SIG-M5 treated with dmso at 0.1 percent for 504 hours (cell line): ENCODE measurements around the gene DPYD.

Source experiments
- DNase-seq: peaks from one replicate; lab custom pipeline; 2025; ENCODE audit not compliant: unreplicated experiment; lab: John Stamatoyannopoulos, UW

Gene DPYD

GRCh38 chr1:97163591-97164275, 757.1 kb downstream of the DPYD start:
- DNase-seq, result peak; percentile 38

DNA sequence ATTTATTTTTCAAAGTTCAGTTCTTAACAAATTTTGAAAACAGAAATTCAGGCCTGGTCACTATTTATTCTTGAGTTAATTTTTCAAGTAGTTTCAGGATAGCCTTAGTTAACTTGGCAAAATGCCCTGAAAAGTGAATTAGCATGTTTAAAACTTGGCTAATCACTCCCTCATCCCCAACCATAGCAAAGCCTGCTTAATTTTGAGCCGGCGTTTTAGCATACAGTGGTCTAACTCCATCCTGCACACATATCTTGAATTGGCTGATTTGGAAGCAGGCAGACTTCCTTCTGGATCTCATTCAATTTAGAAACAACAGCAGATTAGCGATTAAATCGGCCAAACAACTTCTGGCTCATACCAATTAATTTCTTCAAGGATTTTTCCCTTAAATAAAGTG, 760.0 kb downstream of the DPYD start:
- no peak for DNase-seq

GRCh38 chr1:97159342-97159741, 761.5 kb downstream of the DPYD start:
- DNase-seq, result peak; percentile 54

DNA sequence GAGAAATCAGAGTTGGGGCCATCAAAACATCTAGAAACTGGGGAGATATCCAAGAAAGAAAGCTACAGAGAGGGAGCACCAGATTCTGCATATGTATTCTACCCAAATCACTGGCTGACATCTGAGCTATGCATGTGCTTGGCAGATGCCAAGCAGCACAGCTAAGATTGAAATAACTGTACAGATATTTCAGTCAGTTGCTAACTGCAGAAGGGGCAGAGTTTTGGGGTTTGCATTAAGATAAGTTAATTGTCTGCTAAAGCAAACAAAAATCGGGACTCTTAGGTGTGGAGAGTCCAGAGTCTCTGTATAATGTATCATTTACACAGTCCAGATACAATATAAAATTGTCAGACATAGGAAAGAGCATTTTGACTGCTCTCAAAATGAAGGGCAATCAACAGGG, 762.1 kb downstream of the DPYD start:
- DNase-seq, result no peak

GRCh38 chr1:97157991-97158390, 762.8 kb downstream of the DPYD start:
- DNase-seq, result no peak

DNA sequence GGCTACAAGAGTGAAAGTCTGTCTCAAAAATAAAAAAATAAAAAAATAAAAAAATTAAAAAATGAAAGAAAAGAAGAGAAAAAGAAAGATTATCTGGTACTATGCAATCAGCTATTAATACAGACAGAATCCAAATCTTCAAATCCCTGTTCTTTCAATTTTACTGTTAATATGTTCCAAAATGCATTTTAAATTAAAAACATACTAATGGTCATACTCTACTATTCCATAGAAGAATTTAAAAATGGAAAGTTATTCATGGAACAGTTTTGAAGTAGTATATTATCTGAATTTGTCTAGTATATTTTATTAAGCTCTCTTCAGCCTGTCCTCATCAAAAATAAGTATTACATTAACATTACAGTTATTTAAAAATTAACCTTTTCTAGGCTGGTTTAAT, 769.2 kb downstream of the DPYD start:
- no peak for DNase-seq

DNA sequence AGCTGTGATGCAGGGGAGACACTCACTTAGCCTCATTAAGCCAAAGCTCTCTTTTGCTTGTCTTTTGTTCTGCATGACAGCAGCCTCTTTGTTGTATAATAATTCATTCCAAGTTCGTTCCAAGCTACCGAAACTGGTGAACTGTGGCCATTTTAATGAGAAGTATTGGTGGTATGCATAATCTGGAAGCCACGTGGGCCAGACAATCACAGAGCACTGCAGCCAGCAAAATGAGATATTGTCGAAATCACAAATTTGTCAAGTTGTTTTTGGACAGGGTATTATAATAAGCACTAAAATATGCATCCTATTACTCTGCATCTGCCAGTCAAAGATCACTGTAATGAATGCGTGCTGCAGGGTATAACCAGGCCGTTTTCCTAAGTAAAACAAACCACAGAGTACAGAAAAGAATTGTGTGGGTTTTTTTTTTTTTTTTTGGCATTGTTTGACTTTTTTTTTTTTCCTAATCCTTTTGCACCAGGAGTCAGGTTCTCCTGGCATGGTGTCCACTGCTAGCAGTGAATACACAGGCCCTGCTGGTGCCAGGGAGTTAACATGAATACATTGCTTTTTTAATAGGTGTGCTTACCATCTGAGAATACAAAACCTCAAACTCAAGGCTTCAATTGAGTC, 775.4 kb downstream of the DPYD start:
- DNase-seq, result no peak

- no peak for DNase-seq
These were observed 776.3 kb downstream of the DPYD start for GRCh38 chr1:97144527-97144926.

DNA sequence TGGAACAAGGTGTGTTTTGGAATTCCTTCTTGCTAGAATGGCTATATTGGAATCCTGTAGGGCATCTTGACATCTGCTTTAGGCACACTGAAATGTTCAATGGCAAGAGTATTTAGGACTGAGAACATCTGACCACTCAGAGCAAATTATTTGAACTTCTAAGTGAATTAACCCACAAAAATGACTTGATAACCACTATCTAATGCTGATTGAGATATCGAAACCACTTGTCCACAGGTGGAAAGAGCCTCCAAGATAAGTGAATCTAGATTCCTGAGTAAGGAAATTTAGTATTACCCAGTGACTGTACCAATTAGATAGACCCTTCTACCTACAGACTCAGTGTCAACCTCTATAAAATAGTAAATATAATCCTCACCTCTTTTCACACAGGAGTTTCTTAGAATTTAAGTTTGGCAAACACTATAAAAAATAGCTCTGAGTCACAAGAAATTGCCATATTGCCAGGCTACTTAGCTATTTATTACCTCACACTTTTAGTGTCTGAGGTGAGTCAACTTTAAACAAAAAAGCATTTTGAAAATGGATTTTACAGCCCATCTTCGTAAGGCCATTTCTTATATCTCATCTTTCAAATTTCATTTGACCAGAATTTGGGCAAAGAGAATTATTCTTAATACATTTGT, 777.5 kb downstream of the DPYD start:
- DNase-seq, result no peak

DNA sequence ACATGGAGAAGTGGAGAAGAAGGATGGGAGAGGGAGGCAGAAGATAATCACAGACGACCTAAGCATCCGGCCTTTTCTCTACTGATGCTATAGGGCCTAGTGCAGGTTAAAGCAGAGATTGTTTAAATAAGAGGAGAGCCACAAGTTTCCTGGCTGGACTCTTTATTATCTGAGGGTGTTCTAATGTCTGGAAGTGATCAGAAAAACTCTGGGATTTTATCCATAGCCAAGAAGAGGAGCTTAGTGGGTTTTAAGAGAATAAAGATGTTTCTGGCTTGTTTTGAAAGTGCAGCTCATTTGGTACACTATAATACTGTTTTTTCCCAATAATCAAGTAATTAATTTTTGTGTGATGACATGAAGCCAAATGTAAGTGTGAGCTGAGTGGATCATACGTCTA, 780.2 kb downstream of the DPYD start:
- DNase-seq, result no peak

DNA sequence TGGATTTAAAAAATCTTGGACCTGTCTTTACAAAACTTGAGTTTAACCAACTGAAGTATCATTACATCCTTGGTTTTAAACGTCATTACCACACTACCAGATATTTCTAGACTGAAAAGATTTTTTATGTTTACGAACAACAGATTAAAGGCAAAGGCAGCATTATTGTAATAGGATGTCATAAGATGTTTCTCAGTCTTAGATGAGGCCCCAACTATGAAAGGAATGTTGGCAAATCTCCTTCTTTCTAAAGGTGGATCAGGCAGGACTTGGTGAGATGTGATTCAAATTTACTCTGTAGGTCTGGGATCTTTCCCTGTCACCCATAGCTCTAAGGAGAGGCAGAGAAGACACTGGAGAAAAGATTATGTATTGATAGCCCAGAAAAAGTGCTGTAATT, 781.3 kb downstream of the DPYD start:
- DNase-seq, result no peak

GRCh38 chr1:97138515-97139032, 782.3 kb downstream of the DPYD start:
- no peak for DNase-seq

- peak; percentile 76 for DNase-seq
These were observed 782.8 kb downstream of the DPYD start for GRCh38 chr1:97137862-97138514.

DNA sequence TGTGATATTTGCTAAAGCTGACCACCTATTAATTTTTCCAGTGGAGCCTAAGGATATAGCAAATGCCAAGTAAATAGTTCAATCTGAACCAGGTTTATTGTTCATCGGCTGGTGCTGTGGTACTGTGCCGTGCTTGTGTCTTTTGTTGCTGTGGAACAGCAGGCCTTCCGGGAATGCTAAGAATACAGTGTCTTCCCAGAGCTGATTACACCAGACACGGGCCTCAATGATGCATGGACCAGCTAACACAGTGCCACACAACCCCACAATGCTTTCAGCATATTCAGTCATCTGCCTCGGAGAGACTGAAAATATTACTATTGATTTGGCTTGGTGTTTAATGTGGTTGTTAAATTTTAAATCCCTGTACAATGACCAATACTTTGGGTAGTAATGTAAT, 783.8 kb downstream of the DPYD start:
- no peak for DNase-seq

DNA sequence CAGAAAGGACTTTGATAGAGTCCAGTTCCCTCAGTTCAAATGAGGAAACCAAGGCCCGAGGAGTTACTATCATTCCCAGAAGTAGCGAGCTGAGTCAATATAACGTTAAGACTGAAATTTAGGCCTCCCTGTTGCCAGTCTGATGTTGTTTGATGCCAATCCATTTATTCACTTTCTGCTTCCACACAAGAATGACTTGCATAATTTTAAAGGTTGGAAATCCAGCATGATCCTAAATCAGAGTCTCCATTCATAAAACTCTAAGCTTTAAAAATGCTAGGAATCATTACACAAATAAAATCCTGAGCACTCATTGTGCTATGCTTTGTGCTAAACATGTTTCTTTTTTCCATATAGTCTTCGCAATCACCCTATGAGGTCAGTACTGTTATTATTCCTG, 784.9 kb downstream of the DPYD start:
- no peak for DNase-seq

DNA sequence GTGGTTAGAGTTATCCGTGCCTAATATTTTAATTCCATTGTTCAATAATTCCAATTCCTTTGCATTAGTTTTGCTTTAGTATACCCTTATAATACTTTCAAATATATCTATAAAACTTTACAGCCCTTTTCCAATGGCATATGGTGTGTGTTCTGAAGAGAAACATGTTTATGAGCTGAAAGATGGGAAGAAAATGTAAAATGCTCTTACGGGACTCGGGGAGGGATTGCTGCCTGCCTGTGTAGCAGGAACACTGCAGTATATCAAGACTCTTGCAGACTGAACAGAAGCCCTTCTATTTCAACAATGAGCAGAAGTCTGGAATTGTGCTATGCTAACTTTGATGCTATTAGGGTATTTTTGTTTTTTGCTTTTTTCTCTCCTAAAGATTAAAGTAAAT, 792.4 kb downstream of the DPYD start:
- no peak for DNase-seq

- DNase-seq, result no peak
These were observed 797.0 kb downstream of the DPYD start for GRCh38 chr1:97123717-97124431.

DNA sequence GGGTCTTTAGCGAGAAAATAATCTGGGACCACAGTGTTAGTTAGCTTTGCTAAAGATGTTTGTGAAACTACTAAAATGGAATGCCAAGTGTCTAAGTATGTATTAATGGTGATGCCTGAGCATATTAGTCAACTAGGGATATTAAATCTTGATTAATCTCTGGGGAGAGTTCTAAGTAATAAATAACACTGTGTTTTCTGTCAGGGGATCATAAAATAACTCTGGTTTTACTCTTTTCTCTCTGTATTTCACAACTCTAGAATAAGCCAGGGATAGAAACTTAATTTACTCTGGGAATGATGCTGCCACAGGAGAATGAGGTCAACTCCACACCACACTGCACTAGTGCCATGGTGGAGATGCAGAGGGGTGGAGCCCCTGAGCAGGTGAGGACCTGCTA, 800.0 kb downstream of the DPYD start:
- no peak for DNase-seq

- DNase-seq, result no peak
These were observed 801.3 kb downstream of the DPYD start for GRCh38 chr1:97119260-97120158.

DNA sequence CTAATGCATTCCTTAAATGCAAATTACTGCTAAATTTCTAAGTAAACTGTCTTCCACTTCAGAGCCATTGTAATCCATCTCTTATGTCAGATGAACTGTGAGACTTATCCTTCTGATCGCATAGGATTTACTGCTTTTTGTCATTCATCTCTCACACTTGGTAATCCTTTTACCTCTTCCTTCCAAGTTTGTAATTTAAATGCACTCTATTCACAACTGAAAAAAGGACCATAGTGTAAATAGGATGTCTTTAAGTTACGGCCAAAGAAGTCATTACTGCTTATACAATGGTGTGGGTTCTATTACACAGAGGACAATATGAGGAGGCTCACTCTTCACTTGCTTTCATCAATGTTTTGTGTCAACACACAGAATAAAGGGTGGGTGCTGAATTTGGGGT, 806.0 kb downstream of the DPYD start:
- DNase-seq, result no peak
